C4-2B (cell line): ENCODE results near the gene USP25.

Experiments
- H3K27ac ChIP-seq: fragments of 450-650 bp; 2 replicates; pipeline ENCODE4 v1.5.1; 2017
- CTCF ChIP-seq: fragments of 450-650 bp; conservative IDR thresholded peaks from 2 replicates; pipeline ENCODE4 v1.5.1; 2017; ENCODE audit warnings: mild to moderate bottlenecking
- ZFX ChIP-seq: fragments of 450-650 bp; IDR thresholded peaks from 2 replicates; pipeline ENCODE4 v1.6.1; 2017

The USP25 gene

GRCh38 chr21:15776818-15777217 lies 47.0 kb downstream of the USP25 start:
- no peak for TF ChIP-seq ZFX
- TF ChIP-seq CTCF: no peak
- no peak overlapping the region for H3K27ac ChIP-seq

- TF ChIP-seq CTCF (no peak), ZFX (no peak)
- H3K27ac ChIP-seq: no peak overlapping the region
Observed at GRCh38 chr21:15781986-15782385, 52.2 kb downstream of the USP25 start.

- no peak overlapping the region for H3K27ac ChIP-seq
- no peak for TF ChIP-seq ZFX
Observed at GRCh38 chr21:15788847-15789523, 59.2 kb downstream of the USP25 start.

DNA sequence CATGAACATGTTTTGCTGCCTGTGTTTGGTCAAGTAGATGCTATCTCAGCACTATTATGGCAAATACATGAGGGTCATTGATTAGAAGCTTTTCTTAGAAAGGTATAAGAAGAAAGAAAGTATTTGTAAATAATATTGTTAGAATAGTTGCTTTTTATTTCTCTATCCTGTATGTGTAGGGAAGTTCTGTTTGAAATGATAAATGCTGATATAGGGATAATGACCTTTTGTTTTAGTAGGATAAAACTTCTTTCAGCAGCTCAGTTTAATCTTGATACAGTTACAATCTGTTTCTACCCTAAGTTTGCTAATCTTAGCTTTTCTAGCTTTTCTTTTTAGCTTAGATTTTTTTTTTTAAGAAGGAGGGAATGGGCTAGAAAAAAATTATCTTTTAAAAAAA lies 63.3 kb downstream of the USP25 start:
- TF ChIP-seq CTCF (no peak), ZFX (no peak)
- H3K27ac ChIP-seq: no peak overlapping the region

DNA sequence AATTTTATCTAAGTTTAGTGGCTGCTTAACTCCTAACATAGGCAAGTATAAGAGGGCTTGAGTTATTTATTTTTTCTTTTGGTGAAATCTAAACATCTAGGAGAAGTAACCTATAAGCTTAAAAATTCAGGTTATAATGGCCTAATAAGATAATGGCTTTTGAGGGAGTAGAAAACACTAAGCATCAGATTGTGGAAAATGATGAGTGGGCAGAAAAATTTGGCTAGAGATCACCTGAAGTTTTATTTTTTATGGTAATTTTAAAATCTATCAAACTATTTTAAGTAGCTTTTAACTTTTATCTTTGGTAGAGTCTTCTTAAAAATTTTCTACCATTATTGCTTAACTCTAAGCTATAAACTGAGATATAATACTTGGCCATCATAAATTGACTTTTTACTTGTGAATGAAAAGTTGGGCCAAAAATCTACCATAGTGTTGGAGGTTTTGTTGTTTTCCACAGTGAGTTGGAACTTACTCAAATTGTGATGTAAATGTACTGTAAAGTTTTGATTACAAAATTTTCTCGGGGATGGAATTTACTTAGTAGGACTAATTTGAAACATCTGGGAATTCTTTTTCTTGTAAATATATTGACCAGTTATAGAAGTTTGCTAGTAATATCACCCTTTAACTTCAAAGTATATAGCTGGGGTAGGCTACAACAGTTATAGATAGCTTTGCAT lies 63.9 kb downstream of the USP25 start:
- H3K27ac ChIP-seq: no peak overlapping the region
- TF ChIP-seq CTCF (no peak), ZFX (no peak)

DNA sequence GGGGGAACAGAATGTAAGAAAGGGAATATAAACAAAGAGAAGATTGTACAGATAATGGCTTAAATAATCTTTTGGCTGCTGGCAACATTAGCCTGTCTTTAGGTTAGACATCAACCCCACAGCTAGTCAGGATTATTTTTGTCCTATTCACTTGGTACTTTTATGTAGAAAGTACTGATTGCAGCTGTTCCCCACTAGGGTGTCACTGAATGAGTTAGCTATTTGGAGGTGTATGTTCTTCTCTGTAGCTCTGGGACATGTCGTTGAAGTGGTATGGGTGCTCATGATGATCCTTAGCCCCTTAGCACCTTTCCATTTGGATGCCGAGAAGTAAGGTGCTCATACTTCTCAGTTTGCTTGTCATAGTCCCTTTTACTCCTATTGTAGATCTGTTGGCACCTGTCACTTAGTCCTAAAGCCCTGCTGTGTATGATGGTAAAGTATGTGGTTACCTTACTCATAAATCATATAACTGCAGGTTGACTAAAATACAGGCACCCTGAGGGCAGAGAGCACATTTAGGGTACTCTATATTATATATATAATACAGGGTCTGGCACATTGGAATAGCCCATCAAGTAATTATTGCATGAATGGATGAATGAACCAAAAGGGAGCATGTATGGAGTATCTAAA lies 64.6 kb downstream of the USP25 start:
- no peak for TF ChIP-seq ZFX
- TF ChIP-seq CTCF: no peak
- H3K27ac ChIP-seq: no peak overlapping the region

GRCh38 chr21:15795533-15795932 lies 65.8 kb downstream of the USP25 start:
- H3K27ac ChIP-seq: no peak overlapping the region
- TF ChIP-seq CTCF: no peak
- TF ChIP-seq ZFX: no peak
